ENCODE data around the gene HAGHL. TPM values are rescaled to one million over a fixed set of nuclear protein-coding genes. Genes with fewer than 3 reads are reported as not detected.

Gene HAGHL
- polyA plus RNA-seq, 1 donor (not counting 4 experiments of a cell fraction or from before 2014, with no cell fraction given): 8.0 TPM

DNA sequence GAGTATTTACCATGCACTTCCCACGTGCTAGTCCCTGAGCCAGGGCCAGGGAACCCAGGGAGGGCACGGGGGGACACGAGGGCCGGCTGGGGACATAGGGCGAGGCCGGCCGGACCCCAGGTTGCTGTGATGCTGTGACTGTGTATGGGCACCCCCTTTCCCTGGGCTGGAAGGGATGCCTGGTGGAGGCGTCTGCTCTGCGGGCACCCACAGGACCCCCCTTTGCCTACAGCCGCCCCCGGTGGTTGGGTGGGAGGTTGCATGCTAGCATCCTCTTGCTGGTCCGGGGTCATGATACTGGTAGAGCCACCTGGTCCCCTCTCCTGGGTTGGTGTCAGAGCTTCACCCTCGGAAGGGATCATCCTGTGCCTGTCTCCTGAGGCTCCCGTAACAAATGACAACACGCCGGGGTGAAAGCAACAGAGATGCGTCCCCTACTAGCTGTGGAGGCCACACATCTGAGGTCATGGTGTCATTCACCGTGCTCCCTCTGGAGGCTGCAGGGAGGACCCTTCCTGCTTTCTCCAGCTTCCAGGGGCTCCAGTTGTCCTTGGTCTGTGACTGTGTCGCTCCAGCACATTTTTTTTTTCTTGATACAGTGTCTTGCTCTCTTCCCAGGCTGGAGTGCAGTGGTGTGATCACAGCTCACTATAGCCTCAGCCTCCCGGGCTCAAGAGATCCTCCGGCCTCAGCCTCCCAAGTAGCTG lies 17.0 kb downstream of the HAGHL start:
- DNase-seq (ENCODE audit: low read depth, low spot score) (no peak), FAIRE-seq (no peak)
- dilution Hi-C loops (cut with MboI; ENCODE audit: extremely low pct_ligation_motif_present, low sequenced_read_pairs): no loop called here
- Histone ChIP-seq H3K79me2 (ENCODE audit: control insufficient read depth, insufficient read depth, low read length) (peaks cover 12% of the 10 kb centered on the region), H3K4me2 (ENCODE audit: control insufficient read depth, extremely low read depth, insufficient read depth, low read depth, low read length) (no peak overlapping the region), H4K20me1 (ENCODE audit: control insufficient read depth, extremely low read depth, insufficient read depth, low read length) (no peaks in the 10 kb centered on the region), H3K27me3 (ENCODE audit: control insufficient read depth, extremely low read depth, insufficient read depth, low read length) (no peaks in the 10 kb centered on the region), H2AFZ (ENCODE audit: control insufficient read depth, low read length) (no peak overlapping the region), H3K9ac (ENCODE audit: control insufficient read depth, extremely low read depth, insufficient read depth, low read length) (no peak overlapping the region), H3K9me3 (ENCODE audit: control insufficient read depth, low read depth, low read length) (no peaks in the 10 kb centered on the region), H3K36me3 (ENCODE audit: control insufficient read depth in 2 of 2, extremely low read depth in 1 of 2, insufficient read depth in 2 of 2, low read length in 2 of 2) (peaks cover 0 to 4% of the 10 kb centered on the region in 2 experiments), H3K9me1 (ENCODE audit: control insufficient read depth, extremely low read depth, insufficient read depth, low read length) (no peaks in the 10 kb centered on the region), H3K4me3 (ENCODE audit: control insufficient read depth in 2 of 3, extremely low read depth in 1 of 3, insufficient read depth in 2 of 3, low read depth in 1 of 3, low read length in 3 of 3) (no peak overlapping the region), H3K27ac (ENCODE audit: control insufficient read depth, insufficient read depth, low read length) (no peak overlapping the region), H3K4me1 (ENCODE audit: control insufficient read depth, extremely low read depth, insufficient read depth, low read length) (peaks cover 11% of the 10 kb centered on the region)
- TF ChIP-seq, protein P1, sequence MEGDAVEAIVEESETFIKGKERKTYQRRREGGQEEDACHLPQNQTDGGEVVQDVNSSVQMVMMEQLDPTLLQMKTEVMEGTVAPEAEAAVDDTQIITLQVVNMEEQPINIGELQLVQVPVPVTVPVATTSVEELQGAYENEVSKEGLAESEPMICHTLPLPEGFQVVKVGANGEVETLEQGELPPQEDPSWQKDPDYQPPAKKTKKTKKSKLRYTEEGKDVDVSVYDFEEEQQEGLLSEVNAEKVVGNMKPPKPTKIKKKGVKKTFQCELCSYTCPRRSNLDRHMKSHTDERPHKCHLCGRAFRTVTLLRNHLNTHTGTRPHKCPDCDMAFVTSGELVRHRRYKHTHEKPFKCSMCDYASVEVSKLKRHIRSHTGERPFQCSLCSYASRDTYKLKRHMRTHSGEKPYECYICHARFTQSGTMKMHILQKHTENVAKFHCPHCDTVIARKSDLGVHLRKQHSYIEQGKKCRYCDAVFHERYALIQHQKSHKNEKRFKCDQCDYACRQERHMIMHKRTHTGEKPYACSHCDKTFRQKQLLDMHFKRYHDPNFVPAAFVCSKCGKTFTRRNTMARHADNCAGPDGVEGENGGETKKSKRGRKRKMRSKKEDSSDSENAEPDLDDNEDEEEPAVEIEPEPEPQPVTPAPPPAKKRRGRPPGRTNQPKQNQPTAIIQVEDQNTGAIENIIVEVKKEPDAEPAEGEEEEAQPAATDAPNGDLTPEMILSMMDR (optimal IDR thresholded peaks at IDR 0.05 in 1 of 3, IDR thresholded peaks at IDR 0.05 in 1 of 3, conservative IDR thresholded peaks at IDR 0.05 in 1 of 3; ENCODE audit: extremely low read depth in 1 of 3, insufficient read depth in 2 of 3, low read length in 3 of 3): peak in 1 of 3 experiments; percentile 30
- TF ChIP-seq EZH2 (IDR thresholded peaks at IDR 0.05; ENCODE audit: low read length): no peak

GRCh38 chr16:745739-746138 lies 18.8 kb downstream of the HAGHL start:
- TF ChIP-seq, protein P1 (optimal IDR thresholded peaks at IDR 0.05 in 1 of 3, IDR thresholded peaks at IDR 0.05 in 1 of 3, conservative IDR thresholded peaks at IDR 0.05 in 1 of 3; ENCODE audit: extremely low read depth in 1 of 3, insufficient read depth in 2 of 3, low read length in 3 of 3): peak; percentile 22 to 73 (median 68)
- no peak for TF ChIP-seq EZH2 (IDR thresholded peaks at IDR 0.05; ENCODE audit: low read length)
- no peaks in the 10 kb centered on the region for H3K36me3 ChIP-seq (ENCODE audit: control insufficient read depth in 2 of 2, extremely low read depth in 1 of 2, insufficient read depth in 2 of 2, low read length in 2 of 2)
- H3K79me2 ChIP-seq (ENCODE audit: control insufficient read depth, insufficient read depth, low read length): no peaks in the 10 kb centered on the region
- no peak overlapping the region for H3K27ac ChIP-seq (ENCODE audit: control insufficient read depth, insufficient read depth, low read length)
- DNase-seq (ENCODE audit: low read depth, low spot score) (no peak), FAIRE-seq (no peak)
- dilution Hi-C loops (cut with MboI; ENCODE audit: extremely low pct_ligation_motif_present, low sequenced_read_pairs): no loop called here
- no peaks in the 10 kb centered on the region for H3K9me3 ChIP-seq (ENCODE audit: control insufficient read depth, low read depth, low read length)
- no peaks in the 10 kb centered on the region for H4K20me1 ChIP-seq (ENCODE audit: control insufficient read depth, extremely low read depth, insufficient read depth, low read length)
- H3K9ac ChIP-seq (ENCODE audit: control insufficient read depth, extremely low read depth, insufficient read depth, low read length): no peak overlapping the region
- H2AFZ ChIP-seq (ENCODE audit: control insufficient read depth, low read length): no peak overlapping the region
- H3K4me1 ChIP-seq (ENCODE audit: control insufficient read depth, extremely low read depth, insufficient read depth, low read length): peaks cover 3% of the 10 kb centered on the region
- no peak overlapping the region for H3K4me2 ChIP-seq (ENCODE audit: control insufficient read depth, extremely low read depth, insufficient read depth, low read depth, low read length)
- H3K9me1 ChIP-seq (ENCODE audit: control insufficient read depth, extremely low read depth, insufficient read depth, low read length): no peaks in the 10 kb centered on the region
- no peaks in the 10 kb centered on the region for H3K27me3 ChIP-seq (ENCODE audit: control insufficient read depth, extremely low read depth, insufficient read depth, low read length)
- H3K4me3 ChIP-seq (ENCODE audit: control insufficient read depth in 2 of 3, extremely low read depth in 1 of 3, insufficient read depth in 2 of 3, low read depth in 1 of 3, low read length in 3 of 3): no peak overlapping the region

All from keratinocyte (primary cell).